Measurements from ENCODE around the gene PAX8. TPM values are rescaled to one million over a fixed set of nuclear protein-coding genes. Genes with fewer than 3 reads are reported as not detected.

PAX8 gene
- total RNA-seq, 2 experiments from 2014 or later = 2.5 to 3.2 TPM

GRCh38 chr2:113216891-113217454 lies 61.7 kb downstream of the PAX8 start:
- Mint-ChIP-seq H3K27me3 (no peaks in the 10 kb centered on the region), H3K36me3 (no peaks in the 10 kb centered on the region), H3K9me3 (no peaks in the 10 kb centered on the region), H3K4me1 (peaks cover 44% of the 10 kb centered on the region), H3K27ac (peak overlapping the region; percentile 68), H3K4me3 (no peak overlapping the region)
- ATAC-seq (ENCODE audit: low read depth) = peak; percentile 8
- POLR2A ChIA-PET = interaction anchor here (1.2 to 2.2 kb wide), 3 partner anchors 13 to 18 kb away, joined by 4 to 9 read pairs (median 7); no protein-coding TSS in a partner anchor
- DNase-seq = no peak

DNA sequence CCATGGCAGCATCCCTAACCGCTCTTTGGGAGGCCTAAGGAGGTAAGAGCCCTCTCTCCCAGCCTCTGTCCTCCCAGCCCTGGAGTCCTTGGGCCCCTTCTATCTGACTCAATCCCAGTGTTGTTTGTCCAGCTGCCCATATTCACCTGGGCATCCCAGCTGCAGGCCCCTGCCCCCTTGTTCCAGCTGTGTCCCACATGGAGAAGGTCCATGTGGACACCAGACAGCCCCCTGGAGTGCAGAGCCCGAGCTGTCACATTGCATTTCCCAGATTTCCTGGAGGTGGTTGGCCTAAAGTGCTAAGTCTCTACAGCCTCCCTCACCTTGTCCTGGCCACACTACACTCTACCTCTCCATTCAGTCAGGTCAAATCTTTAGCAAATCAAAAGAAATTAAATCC lies 62.4 kb downstream of the PAX8 start:
- no peak overlapping the region for H3K4me3 Mint-ChIP-seq
- no peaks in the 10 kb centered on the region for H3K36me3 Mint-ChIP-seq
- DNase-seq (no peak), ATAC-seq (ENCODE audit: low read depth) (no peak)
- H3K27me3 Mint-ChIP-seq = no peaks in the 10 kb centered on the region
- POLR2A ChIA-PET = interaction anchor here (1.6 to 2.2 kb wide), 2 partner anchors 12 to 19 kb away, joined by 7 to 9 read pairs; no protein-coding TSS in a partner anchor
- no peak overlapping the region for H3K27ac Mint-ChIP-seq
- peaks cover 45% of the 10 kb centered on the region for H3K4me1 Mint-ChIP-seq
- no peaks in the 10 kb centered on the region for H3K9me3 Mint-ChIP-seq

DNA sequence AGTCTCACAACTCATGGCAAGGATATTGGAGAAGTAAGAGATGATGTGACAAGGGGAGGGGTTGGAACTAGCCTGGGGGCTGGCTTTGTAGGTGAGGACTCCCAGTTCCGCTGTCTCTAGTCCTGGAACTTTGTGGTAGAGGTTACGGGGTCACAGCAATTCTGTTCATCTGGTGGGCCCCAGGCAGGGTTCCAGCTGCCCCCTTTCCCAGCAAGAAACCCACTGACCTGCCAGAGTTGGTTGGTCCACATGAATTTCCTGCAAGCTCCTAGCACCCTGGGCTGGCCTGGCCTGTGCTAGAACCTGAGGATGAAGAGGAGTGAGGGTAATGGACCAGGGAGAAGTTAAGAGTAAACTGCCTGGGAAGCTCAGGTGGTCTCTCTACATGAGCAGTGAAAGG lies 63.7 kb downstream of the PAX8 start:
- Mint-ChIP-seq H3K36me3 (peaks cover 1% of the 10 kb centered on the region), H3K4me1 (peaks cover 44% of the 10 kb centered on the region), H3K27ac (peak overlapping the region; percentile 80), H3K4me3 (no peak overlapping the region), H3K9me3 (no peaks in the 10 kb centered on the region), H3K27me3 (no peaks in the 10 kb centered on the region)
- ATAC-seq (ENCODE audit: low read depth) = no peak
- no peak for DNase-seq
- POLR2A ChIA-PET = no interaction called here

- POLR2A ChIA-PET = interaction anchor here (0.6 to 1.0 kb wide), 3 partner anchors 9 to 18 kb away, joined by 3 read pairs; no protein-coding TSS in a partner anchor
- Mint-ChIP-seq H3K27me3 (no peaks in the 10 kb centered on the region), H3K9me3 (no peaks in the 10 kb centered on the region), H3K36me3 (peaks cover 2% of the 10 kb centered on the region), H3K27ac (peak overlapping the region; percentile 80), H3K4me1 (peaks cover 41% of the 10 kb centered on the region), H3K4me3 (no peak overlapping the region)
- no peak for DNase-seq
- ATAC-seq (ENCODE audit: low read depth) = peak; percentile 49
Observed at GRCh38 chr2:113214141-113214540, 64.6 kb downstream of the PAX8 start.

DNA sequence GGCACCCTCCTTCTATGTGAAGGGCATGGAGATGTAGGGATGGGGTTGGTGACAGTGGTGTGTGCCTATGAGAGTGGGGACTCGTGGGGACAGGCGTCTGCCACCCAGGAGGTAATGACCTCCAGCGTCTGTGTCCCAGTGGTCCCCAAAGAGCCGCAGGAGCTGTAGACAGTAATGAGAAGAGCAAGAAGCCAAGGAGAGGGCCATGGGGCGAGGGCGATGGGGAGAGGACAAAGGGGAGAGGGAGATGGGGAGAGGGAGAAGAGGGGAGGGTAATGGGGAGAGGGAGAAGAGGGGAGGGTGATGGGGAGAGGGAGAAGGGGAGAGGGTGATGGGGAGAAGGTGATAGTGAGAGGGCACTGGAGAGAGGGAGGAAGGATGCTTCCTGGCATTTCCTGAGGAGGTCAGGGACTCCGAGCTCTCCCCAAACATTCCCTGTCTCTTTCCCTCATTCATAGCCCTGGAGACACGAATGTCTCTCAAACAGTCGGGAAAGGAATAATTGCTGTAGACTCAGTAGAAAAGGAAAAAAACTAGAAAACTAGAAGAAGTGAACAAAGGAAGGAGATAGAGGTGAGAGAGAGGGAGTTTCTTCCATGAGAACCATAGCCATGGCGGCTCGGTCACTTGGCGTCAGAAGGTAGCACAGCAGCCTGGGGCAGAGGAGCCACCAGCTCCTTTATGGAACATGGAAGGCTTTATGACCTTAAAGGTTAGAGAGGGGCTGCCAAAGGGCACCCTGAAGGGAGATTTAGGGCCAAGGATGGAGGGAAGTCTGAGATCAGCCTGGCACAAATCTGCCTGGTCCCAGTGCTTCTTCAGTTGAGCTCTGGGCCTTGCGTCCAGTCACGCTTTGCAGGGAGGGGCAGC lies 65.4 kb downstream of the PAX8 start:
- no peaks in the 10 kb centered on the region for H3K9me3 Mint-ChIP-seq
- ATAC-seq (ENCODE audit: low read depth) (no peak), DNase-seq (no peak)
- no peak overlapping the region for H3K4me3 Mint-ChIP-seq
- no peaks in the 10 kb centered on the region for H3K27me3 Mint-ChIP-seq
- H3K27ac Mint-ChIP-seq = no peak overlapping the region
- peaks cover 2% of the 10 kb centered on the region for H3K36me3 Mint-ChIP-seq
- peaks cover 36% of the 10 kb centered on the region for H3K4me1 Mint-ChIP-seq
- POLR2A ChIA-PET = interaction anchor here (0.9 to 1.0 kb wide), 3 partner anchors 8 to 19 kb away, joined by 3 read pairs; no protein-coding TSS in a partner anchor

DNA sequence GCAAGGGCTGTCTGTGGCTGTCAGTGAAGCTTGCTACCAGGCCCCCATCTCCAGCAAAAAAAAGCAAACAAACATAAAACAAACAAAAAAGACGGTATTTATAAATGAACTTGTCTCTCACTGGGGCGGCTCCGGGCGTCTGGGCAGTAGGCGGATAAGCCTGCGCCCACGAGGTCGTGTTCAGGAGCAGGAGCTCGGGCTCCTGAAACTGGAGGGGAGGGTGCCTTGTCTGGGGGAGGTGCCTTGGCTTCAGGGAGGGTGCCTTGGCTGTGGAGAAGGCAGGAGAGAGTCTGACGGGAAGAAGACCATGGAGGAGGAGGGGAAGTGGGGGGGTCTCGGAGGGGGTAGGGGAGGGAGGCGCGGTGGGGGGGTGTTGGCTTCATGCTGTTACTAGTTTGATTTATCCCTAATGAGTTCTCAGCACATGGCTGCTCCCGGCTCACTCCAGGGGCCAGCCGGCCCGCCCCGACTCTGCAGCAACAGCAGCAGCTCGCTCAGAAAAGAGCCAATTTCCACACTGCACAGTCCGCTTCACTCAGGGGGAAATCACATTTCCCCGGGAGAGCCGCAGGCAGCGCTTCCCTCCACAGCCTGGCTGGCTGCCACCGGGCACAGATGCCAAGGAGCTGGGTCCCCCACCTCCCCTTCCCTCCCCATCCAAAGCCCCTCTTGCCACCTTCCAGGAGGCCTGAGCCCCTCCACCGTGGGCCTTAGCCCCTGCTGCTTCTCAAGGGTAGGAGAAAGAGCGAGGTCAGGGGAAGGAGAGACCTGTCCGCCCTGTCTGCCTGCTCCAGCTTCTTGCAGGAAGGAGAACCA lies 66.3 kb downstream of the PAX8 start:
- no peak for ATAC-seq (ENCODE audit: low read depth)
- POLR2A ChIA-PET = interaction anchor here (1.0 kb wide), 1 partner anchor 8 kb away, joined by 3 read pairs; no protein-coding TSS in a partner anchor
- peaks cover 2% of the 10 kb centered on the region for H3K36me3 Mint-ChIP-seq

GRCh38 chr2:113211226-113212105 lies 67.3 kb downstream of the PAX8 start:
- no peaks in the 10 kb centered on the region for H3K27me3 Mint-ChIP-seq
- no peaks in the 10 kb centered on the region for H3K9me3 Mint-ChIP-seq
- DNase-seq (no peak), ATAC-seq (ENCODE audit: low read depth) (no peak)
- H3K4me1 Mint-ChIP-seq = peaks cover 22% of the 10 kb centered on the region
- no peak overlapping the region for H3K27ac Mint-ChIP-seq
- POLR2A ChIA-PET = no interaction called here
- H3K4me3 Mint-ChIP-seq = no peak overlapping the region
- peaks cover 2% of the 10 kb centered on the region for H3K36me3 Mint-ChIP-seq

More for the DNA sequence above, 66.3 kb downstream of the PAX8 start:
- no peak for DNase-seq
- Mint-ChIP-seq H3K9me3 (no peaks in the 10 kb centered on the region), H3K4me3 (no peak overlapping the region), H3K27me3 (no peaks in the 10 kb centered on the region), H3K27ac (no peak overlapping the region), H3K4me1 (peaks cover 32% of the 10 kb centered on the region)

- ATAC-seq (ENCODE audit: low read depth) (peak; percentile 6), DNase-seq (no peak)
- Mint-ChIP-seq H3K27ac (peak overlapping the region; percentile 52), H3K27me3 (no peaks in the 10 kb centered on the region), H3K9me3 (no peaks in the 10 kb centered on the region), H3K4me1 (peaks cover 19% of the 10 kb centered on the region), H3K4me3 (no peak overlapping the region), H3K36me3 (peaks cover 2% of the 10 kb centered on the region)
- POLR2A ChIA-PET = no interaction called here
Observed at GRCh38 chr2:113209646-113210171, 69.0 kb downstream of the PAX8 start.

- DNase-seq = no peak
- H3K4me3 Mint-ChIP-seq = no peak overlapping the region
- no peaks in the 10 kb centered on the region for H3K9me3 Mint-ChIP-seq
- no peaks in the 10 kb centered on the region for H3K27me3 Mint-ChIP-seq
- peaks cover 2% of the 10 kb centered on the region for H3K36me3 Mint-ChIP-seq
- peaks cover 18% of the 10 kb centered on the region for H3K4me1 Mint-ChIP-seq
- H3K27ac Mint-ChIP-seq = peak overlapping the region; percentile 52
- no peak for ATAC-seq (ENCODE audit: low read depth)
- POLR2A ChIA-PET = no interaction called here
Observed at GRCh38 chr2:113209011-113209645, 69.6 kb downstream of the PAX8 start.

- POLR2A ChIA-PET = no interaction called here
- no peak overlapping the region for H3K27ac Mint-ChIP-seq
- ATAC-seq (ENCODE audit: low read depth) = no peak
Observed at GRCh38 chr2:113208396-113208795, 70.3 kb downstream of the PAX8 start.

DNA sequence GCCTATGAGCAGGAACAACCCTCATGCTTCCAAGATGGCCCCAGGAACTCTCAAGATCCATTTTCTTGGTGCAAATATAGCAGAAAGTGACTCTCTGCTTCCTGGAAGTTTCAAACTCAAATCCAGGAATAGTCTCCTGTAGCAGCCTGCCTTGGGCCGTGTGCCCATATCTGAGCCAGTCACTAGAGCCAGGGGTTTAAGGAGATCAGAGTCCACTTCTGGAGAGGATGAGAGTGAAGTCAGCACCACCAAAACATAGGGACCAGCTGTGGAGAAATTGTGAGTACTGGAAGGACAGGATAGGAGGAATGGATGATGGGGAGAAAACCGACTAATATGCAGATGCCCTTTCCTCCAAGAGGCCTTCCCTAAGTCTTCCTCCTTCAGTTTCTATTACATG lies 71.7 kb downstream of the PAX8 start:
- Mint-ChIP-seq H3K9me3 (no peaks in the 10 kb centered on the region), H3K27ac (no peak overlapping the region), H3K36me3 (peaks cover 10% of the 10 kb centered on the region), H3K4me1 (peaks cover 24% of the 10 kb centered on the region), H3K4me3 (no peak overlapping the region), H3K27me3 (no peaks in the 10 kb centered on the region)
- ATAC-seq (ENCODE audit: low read depth) (no peak), DNase-seq (no peak)
- POLR2A ChIA-PET = no interaction called here

More at GRCh38 chr2:113208396-113208795, 70.3 kb downstream of the PAX8 start:
- Mint-ChIP-seq H3K9me3 (no peaks in the 10 kb centered on the region), H3K4me1 (peaks cover 17% of the 10 kb centered on the region), H3K36me3 (peaks cover 3% of the 10 kb centered on the region), H3K27me3 (no peaks in the 10 kb centered on the region), H3K4me3 (no peak overlapping the region)
- no peak for DNase-seq

- Mint-ChIP-seq H3K9me3 (no peaks in the 10 kb centered on the region), H3K27me3 (no peaks in the 10 kb centered on the region), H3K4me3 (no peak overlapping the region), H3K27ac (peak overlapping the region; percentile 10), H3K4me1 (peaks cover 23% of the 10 kb centered on the region), H3K36me3 (peaks cover 10% of the 10 kb centered on the region)
- DNase-seq (no peak), ATAC-seq (ENCODE audit: low read depth) (no peak)
- POLR2A ChIA-PET = interaction anchor here (0.6 to 3.2 kb wide), 4 partner anchors 11 to 276 kb away, joined by 3 to 21 read pairs (median 8); partner anchors contain the start of gene PSD4
Observed at GRCh38 chr2:113206251-113206650, 72.5 kb downstream of the PAX8 start.

Data from activated naive CD8-positive, alpha-beta T cell treated with anti-CD3 and anti-CD28 coated beads, Interleukin-2, amount 10 ng/mL, durations not matched to agents 7 days and 5 days (primary cell).